Keratinocyte (primary cell): ENCODE measurements around the gene CUX1.

Experiments used
- CTCF ChIP-seq, 3 experiments: IDR thresholded peaks in 1 of 3; conservative IDR thresholded peaks in 1 of 3; optimal IDR thresholded peaks in 1 of 3; 2 replicates in 2 of 3; 3 replicates in 1 of 3; pipeline versions ENCODE3 to v1.5.1; 2011; ENCODE audit warnings: low read length in 3 of 3, mild to moderate bottlenecking in 3 of 3, moderate library complexity in 2 of 3, control low read depth in 1 of 3, inconsistent platforms in 1 of 3; ENCODE audit not compliant: insufficient read depth in 2 of 3; ENCODE audit errors: extremely low read depth in 1 of 3
- EZH2 ChIP-seq: IDR thresholded peaks from one replicate; pipeline ENCODE4 v1.6.1; 2012; ENCODE audit warnings: inconsistent platforms, mild to moderate bottlenecking, low read length, moderate library complexity

GRCh38 chr7:101952355-101953247, 135.2 kb downstream of the CUX1 start:
- TF ChIP-seq CTCF (optimal IDR thresholded peaks at IDR 0.05 in 1 of 3, IDR thresholded peaks at IDR 0.05 in 1 of 3, conservative IDR thresholded peaks at IDR 0.05 in 1 of 3; ENCODE audit: extremely low read depth in 1 of 3, insufficient read depth in 2 of 3, low read length in 3 of 3): no peak
- TF ChIP-seq EZH2: no peak
